HG03066 (cell line): ENCODE results near the gene INPP5F.
"Not testable (repeated sequence)": the region's sequence is repeated elsewhere in the genome, so short reads cannot be mapped to it uniquely, and the experiment has no call there.

Source experiments
- ATAC-seq: cut with Tn5 transposase; IDR thresholded peaks from one replicate; pipeline ENCODE4 v1.9.1; 2021; ENCODE audit warnings: low read depth; ENCODE audit not compliant: unreplicated experiment

Gene INPP5F

GRCh38 chr10:119706521-119707278 lies 19.1 kb upstream of the INPP5F start:
- no peak for ATAC-seq

- ATAC-seq: not testable (repeated sequence)
These were observed 18.5 kb upstream of the INPP5F start for GRCh38 chr10:119707331-119707730.

- ATAC-seq: not testable (repeated sequence)
These were observed 14.9 kb upstream of the INPP5F start for GRCh38 chr10:119710935-119711334.

GRCh38 chr10:119713744-119714483 lies 11.9 kb upstream of the INPP5F start:
- ATAC-seq: no peak

- no peak for ATAC-seq
These were observed 11.4 kb upstream of the INPP5F start for GRCh38 chr10:119714484-119714816.

GRCh38 chr10:119715628-119716505 lies 10.0 kb upstream of the INPP5F start:
- no peak for ATAC-seq

GRCh38 chr10:119723161-119723560 lies 2.7 kb upstream of the INPP5F start:
- no peak for ATAC-seq

- no peak for ATAC-seq
These were observed 2.2 kb upstream of the INPP5F start for GRCh38 chr10:119723624-119724023.

- no peak for ATAC-seq
These were observed 995 bp upstream of the INPP5F start for GRCh38 chr10:119724593-119725516.

GRCh38 chr10:119725517-119725827 lies 378 bp upstream of the INPP5F start:
- no peak for ATAC-seq

- no peak for ATAC-seq
These were observed 919 bp downstream of the INPP5F start for GRCh38 chr10:119726676-119727261.

- no peak for ATAC-seq
These were observed 2.4 kb downstream of the INPP5F start for GRCh38 chr10:119728172-119728800.

- no peak for ATAC-seq
These were observed 8.8 kb downstream of the INPP5F start for GRCh38 chr10:119734396-119735332.

- no peak for ATAC-seq
These were observed 9.6 kb downstream of the INPP5F start for GRCh38 chr10:119735451-119735850.

- ATAC-seq: no peak
These were observed 10.4 kb downstream of the INPP5F start for GRCh38 chr10:119736220-119736619.

GRCh38 chr10:119737039-119737663 lies 11.3 kb downstream of the INPP5F start:
- no peak for ATAC-seq

- ATAC-seq: no peak
These were observed 12.0 kb downstream of the INPP5F start for GRCh38 chr10:119737823-119738222.

GRCh38 chr10:119738962-119739361 lies 13.1 kb downstream of the INPP5F start:
- ATAC-seq: no peak
